ENCODE measurements around the gene LIN52. TPM values are rescaled to one million over a fixed set of nuclear protein-coding genes. Genes with fewer than 3 reads are reported as not detected.

LIN52 gene
- total RNA-seq, 1 experiment from 2014 or later: 16.9 TPM

GRCh38 chr14:74080820-74081460 is 3.8 kb upstream of the LIN52 start:
- CTCF ChIA-PET: no interaction called here
- Histone ChIP-seq H3K9me3 (ENCODE audit: low read depth, low read length, poor library complexity, severe bottlenecking) (no peaks in the 10 kb centered on the region), H3K27me3 (replicated peaks; ENCODE audit: insufficient read depth, low read depth, low read length, poor library complexity) (no peaks in the 10 kb centered on the region), H3K36me3 (ENCODE audit: insufficient read depth, low read length, poor library complexity, severe bottlenecking) (no peaks in the 10 kb centered on the region), H3K4me3 (ENCODE audit: low read depth, low read length, poor library complexity, severe bottlenecking) (no peak overlapping the region), H3K4me1 (ENCODE audit: insufficient read depth, low read length, poor library complexity, severe bottlenecking) (peaks cover 6% of the 10 kb centered on the region), H3K27ac (ENCODE audit: low read depth, low read length, poor library complexity, severe bottlenecking) (no peak overlapping the region)
- DNase-seq (ENCODE audit: low spot score): no peak
- TF ChIP-seq CTCF (conservative IDR thresholded peaks at IDR 0.05; ENCODE audit: low read depth, low read length) (no peak), EZH2 (IDR thresholded peaks at IDR 0.05; ENCODE audit: borderline replicate concordance, low read depth, low read length, poor library complexity, severe bottlenecking) (no peak)
- POLR2A ChIA-PET (ENCODE audit: low non-redundant PET): no interaction called here
- no TSS peak for BruUV-seq (replicated peaks)
- intact Hi-C loops (cut with micrococcal nuclease; ENCODE audit: unreplicated experiment): no loop called here

DNA sequence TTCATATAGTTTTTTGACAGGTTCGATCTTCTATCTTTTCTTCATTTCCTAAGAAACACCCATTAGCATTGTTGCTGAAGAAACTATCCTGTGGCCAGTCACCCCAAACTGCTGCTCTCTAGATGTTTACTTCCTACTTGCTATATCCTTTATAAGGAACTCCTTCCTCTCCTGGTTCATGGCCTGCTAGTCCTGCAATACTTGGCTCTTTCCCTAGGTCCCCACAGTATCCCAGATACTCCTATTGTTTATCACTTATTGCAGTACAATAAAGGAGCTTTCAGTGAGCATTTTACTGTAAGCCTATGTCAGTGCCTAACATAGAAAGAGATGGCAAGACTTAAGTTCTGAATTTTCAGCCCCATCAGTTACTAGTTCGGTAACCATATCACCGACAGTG is 3.3 kb upstream of the LIN52 start:
- no peak overlapping the region for H3K27ac ChIP-seq (ENCODE audit: low read depth, low read length, poor library complexity, severe bottlenecking)
- CTCF ChIA-PET: no interaction called here
- TF ChIP-seq CTCF (conservative IDR thresholded peaks at IDR 0.05; ENCODE audit: low read depth, low read length): no peak
- intact Hi-C loops (cut with micrococcal nuclease; ENCODE audit: unreplicated experiment): no loop called here
- H3K36me3 ChIP-seq (ENCODE audit: insufficient read depth, low read length, poor library complexity, severe bottlenecking): no peaks in the 10 kb centered on the region
- no peaks in the 10 kb centered on the region for H3K27me3 ChIP-seq (replicated peaks; ENCODE audit: insufficient read depth, low read depth, low read length, poor library complexity)
- DNase-seq (ENCODE audit: low spot score): no peak
- POLR2A ChIA-PET (ENCODE audit: low non-redundant PET): interaction anchor here (0.6 kb wide), 1 partner anchor 1068 kb away, joined by 11 read pairs; no protein-coding TSS in a partner anchor
- no peaks in the 10 kb centered on the region for H3K9me3 ChIP-seq (ENCODE audit: low read depth, low read length, poor library complexity, severe bottlenecking)
- peaks cover 8% of the 10 kb centered on the region for H3K4me1 ChIP-seq (ENCODE audit: insufficient read depth, low read length, poor library complexity, severe bottlenecking)
- no TSS peak for BruUV-seq (replicated peaks)
- no peak overlapping the region for H3K4me3 ChIP-seq (ENCODE audit: low read depth, low read length, poor library complexity, severe bottlenecking)

DNA sequence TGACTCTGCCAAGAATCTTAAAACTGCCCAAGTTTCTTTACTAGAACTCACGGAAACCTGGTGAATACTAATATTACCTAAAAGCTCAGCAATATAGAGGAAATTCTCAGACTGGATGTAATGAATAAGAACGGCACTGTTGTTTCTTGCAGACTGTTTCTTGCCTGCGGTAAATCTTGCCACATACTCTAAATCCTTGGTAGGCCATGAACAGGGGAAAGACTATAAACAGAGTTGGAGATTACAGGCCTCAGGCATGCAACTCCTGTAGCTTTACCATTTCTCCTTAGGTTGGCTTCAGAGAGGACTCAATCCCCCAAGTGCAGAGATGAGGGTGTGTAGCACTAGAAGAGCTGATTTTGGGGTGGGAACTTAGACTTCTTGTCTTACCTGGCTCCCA is 1.6 kb upstream of the LIN52 start:
- no peak for TF ChIP-seq EZH2 (IDR thresholded peaks at IDR 0.05; ENCODE audit: borderline replicate concordance, low read depth, low read length, poor library complexity, severe bottlenecking)
- no peak for TF ChIP-seq CTCF (conservative IDR thresholded peaks at IDR 0.05; ENCODE audit: low read depth, low read length)
- H3K27ac ChIP-seq (ENCODE audit: low read depth, low read length, poor library complexity, severe bottlenecking): peak overlapping the region; percentile 81
- BruUV-seq (replicated peaks): no TSS peak
- H3K36me3 ChIP-seq (ENCODE audit: insufficient read depth, low read length, poor library complexity, severe bottlenecking): no peaks in the 10 kb centered on the region
- no peaks in the 10 kb centered on the region for H3K9me3 ChIP-seq (ENCODE audit: low read depth, low read length, poor library complexity, severe bottlenecking)
- ChIA-PET POLR2A (ENCODE audit: low non-redundant PET) (no interaction called here), CTCF (no interaction called here)
- intact Hi-C loops (cut with micrococcal nuclease; ENCODE audit: unreplicated experiment): no loop called here
- H3K4me3 ChIP-seq (ENCODE audit: low read depth, low read length, poor library complexity, severe bottlenecking): peak overlapping the region; percentile 73
- H3K4me1 ChIP-seq (ENCODE audit: insufficient read depth, low read length, poor library complexity, severe bottlenecking): peaks cover 8% of the 10 kb centered on the region
- DNase-seq (ENCODE audit: low spot score): no peak
- no peaks in the 10 kb centered on the region for H3K27me3 ChIP-seq (replicated peaks; ENCODE audit: insufficient read depth, low read depth, low read length, poor library complexity)

Measured in A673 (cell line).